T1000 (cell line): ENCODE data around the gene RBBP8NL.

Experiments
- DNase-seq: peaks from one replicate; lab custom pipeline; 2025; ENCODE audit warnings: mixed read lengths; lab: John Stamatoyannopoulos, UW

RBBP8NL gene

GRCh38 chr20:62362991-62363919, 64.1 kb downstream of the RBBP8NL start:
- DNase-seq: no peak

- DNase-seq: no peak
Observed at GRCh38 chr20:62362590-62362940, 64.8 kb downstream of the RBBP8NL start.

GRCh38 chr20:62361799-62362589, 65.3 kb downstream of the RBBP8NL start:
- no peak for DNase-seq

- no peak for DNase-seq
Observed at GRCh38 chr20:62360854-62361798, 66.2 kb downstream of the RBBP8NL start.
